Activated naive CD8-positive, alpha-beta T cell treated with anti-CD3 and anti-CD28 coated beads, Interleukin-2, amount 10 ng/mL, durations not matched to agents 7 days and 5 days (primary cell): ENCODE data around the gene C11orf97. TPM values are rescaled to one million over a fixed set of nuclear protein-coding genes. Genes with fewer than 3 reads are reported as not detected.
"Not testable (repeated sequence)": the region's sequence is repeated elsewhere in the genome, so short reads cannot be mapped to it uniquely, and the experiment has no call there.

Experiments
- ATAC-seq: fragments of 150-1000 bp; cut with Tn5 transposase; one replicate; pipeline ENCODE4 v1.10.0; 2021; ENCODE audit warnings: low read depth, moderate library complexity
- POLR2A ChIA-PET: fragments of 350-600 bp; sonication (Branson Sonifier 250); formaldehyde crosslinking; loops from one replicate; lab custom pipeline; 2021; ENCODE audit warnings: antibody characterized with exemption; lab: Charles Lee
- DNase-seq: peaks from one replicate; pipeline ENCODE4 v3.0.0; 2021
- H3K27ac Mint-ChIP-seq: one replicate; pipeline ENCODE4 v1.8.0; 2022; ENCODE audit warnings: mild to moderate bottlenecking, mixed read lengths
- H3K27me3 Mint-ChIP-seq: one replicate; pipeline ENCODE4 v1.8.0; 2022; ENCODE audit warnings: mild to moderate bottlenecking, moderate library complexity, mixed read lengths
- H3K36me3 Mint-ChIP-seq: one replicate; pipeline ENCODE4 v1.8.0; 2021; ENCODE audit warnings: mild to moderate bottlenecking, mixed read lengths
- H3K4me1 Mint-ChIP-seq: one replicate; pipeline ENCODE4 v1.8.0; 2021; ENCODE audit warnings: mixed read lengths
- H3K4me3 Mint-ChIP-seq: one replicate; pipeline ENCODE4 v1.8.0; 2022; ENCODE audit warnings: mild to moderate bottlenecking, moderate library complexity, mixed read lengths
- H3K9me3 Mint-ChIP-seq: one replicate; pipeline ENCODE4 v1.8.0; 2021; ENCODE audit warnings: mixed read lengths
- total RNA-seq, 2 experiments: library from RNA; stranded (reverse); gene quantifications; one replicate each; pipeline ENCODE4 v1.2.3, GENCODE V29; 2021

Gene C11orf97
- not detected for total RNA-seq

- Mint-ChIP-seq H3K27ac (no peak within 1 kb of the TSS), H3K9me3 (no peaks in the 10 kb centered on the region), H3K27me3 (peaks cover 39% of the 10 kb centered on the region), H3K4me1 (peaks cover 14% of the 10 kb centered on the region), H3K36me3 (no peaks in the 10 kb centered on the region), H3K4me3 (peak within 1 kb of the TSS; percentile 73)
- ATAC-seq (peak; percentile 87), DNase-seq (peak; percentile 67)
- POLR2A ChIA-PET, result interaction anchor here (0.9 to 1.2 kb wide), 2 partner anchors 15 to 32 kb away, joined by 3 to 4 read pairs; partner anchors contain the start of gene FUT4
Measured at GRCh38 chr11:94511932-94512781, at the start of gene C11orf97. Gene C11orf97 (plus strand): TSS chr11:94512461. CDS start chr11:94512529, 68 bp downstream.

GRCh38 chr11:94469416-94469815 lies 42.8 kb upstream of the C11orf97 start:
- Mint-ChIP-seq H3K4me3 (no peak overlapping the region), H3K27ac (no peak overlapping the region), H3K27me3 (no peaks in the 10 kb centered on the region), H3K4me1 (peaks cover 15% of the 10 kb centered on the region), H3K36me3 (peaks cover 36% of the 10 kb centered on the region), H3K9me3 (no peaks in the 10 kb centered on the region)
- POLR2A ChIA-PET, result no interaction called here
- DNase-seq (no peak), ATAC-seq (no peak)

- Mint-ChIP-seq H3K9me3 (no peaks in the 10 kb centered on the region), H3K4me1 (peaks cover 22% of the 10 kb centered on the region), H3K36me3 (peaks cover 38% of the 10 kb centered on the region), H3K27me3 (no peaks in the 10 kb centered on the region), H3K4me3 (peak overlapping the region; percentile 62), H3K27ac (peak overlapping the region; percentile 79)
- POLR2A ChIA-PET, result no interaction called here
- DNase-seq (no peak), ATAC-seq (peak; percentile 87)
Measured at GRCh38 chr11:94472916-94473799, 39.1 kb upstream of the C11orf97 start.

- POLR2A ChIA-PET, result no interaction called here
- H3K4me1 Mint-ChIP-seq, result peaks cover 22% of the 10 kb centered on the region
Measured at GRCh38 chr11:94477624-94478023, 34.6 kb upstream of the C11orf97 start.

GRCh38 chr11:94481342-94481741 lies 30.9 kb upstream of the C11orf97 start:
- DNase-seq (no peak), ATAC-seq (no peak)
- H3K4me1 Mint-ChIP-seq, result peaks cover 9% of the 10 kb centered on the region
- H3K4me3 Mint-ChIP-seq, result no peak overlapping the region
- POLR2A ChIA-PET, result no interaction called here
- H3K36me3 Mint-ChIP-seq, result peaks cover 33% of the 10 kb centered on the region
- H3K9me3 Mint-ChIP-seq, result no peaks in the 10 kb centered on the region
- no peak overlapping the region for H3K27ac Mint-ChIP-seq
- H3K27me3 Mint-ChIP-seq, result no peaks in the 10 kb centered on the region

More at GRCh38 chr11:94477624-94478023, 34.6 kb upstream of the C11orf97 start:
- no peaks in the 10 kb centered on the region for H3K9me3 Mint-ChIP-seq
- ATAC-seq (no peak), DNase-seq (no peak)
- H3K27ac Mint-ChIP-seq, result peak overlapping the region; percentile 23
- H3K27me3 Mint-ChIP-seq, result no peaks in the 10 kb centered on the region
- no peak overlapping the region for H3K4me3 Mint-ChIP-seq
- peaks cover 36% of the 10 kb centered on the region for H3K36me3 Mint-ChIP-seq

GRCh38 chr11:94486068-94486467 lies 26.2 kb upstream of the C11orf97 start:
- POLR2A ChIA-PET, result no interaction called here
- Mint-ChIP-seq H3K4me1 (peaks cover 8% of the 10 kb centered on the region), H3K36me3 (peaks cover 51% of the 10 kb centered on the region), H3K27ac (no peak overlapping the region), H3K27me3 (no peaks in the 10 kb centered on the region), H3K9me3 (no peaks in the 10 kb centered on the region), H3K4me3 (no peak overlapping the region)
- ATAC-seq, result no peak
- no peak for DNase-seq

- peak; percentile 99 for ATAC-seq
- H3K27me3 Mint-ChIP-seq, result no peaks in the 10 kb centered on the region
- no peaks in the 10 kb centered on the region for H3K9me3 Mint-ChIP-seq
- POLR2A ChIA-PET, result interaction anchor here (0.6 to 1.0 kb wide), 4 partner anchors 9 to 709 kb away, joined by 3 to 6 read pairs (median 4); partner anchors contain the start of genes MED17 and SRSF8
- peak within 1 kb of the TSS; percentile 92 for H3K4me3 Mint-ChIP-seq
- DNase-seq, result peak; percentile 96
- H3K4me1 Mint-ChIP-seq, result peaks cover 21% of the 10 kb centered on the region
- H3K27ac Mint-ChIP-seq, result peak within 1 kb of the TSS; percentile 85
- H3K36me3 Mint-ChIP-seq, result peaks cover 18% of the 10 kb centered on the region
Measured at GRCh38 chr11:94493281-94494125, 18.8 kb upstream of the C11orf97 start, which contains the start of the genes ANKRD49 and MRE11. Gene ANKRD49 (plus strand): TSS chr11:94493984. CDS start chr11:94496694, 2,710 bp downstream. Gene MRE11 (minus strand): TSS chr11:94493844. CDS start chr11:94492801, 1,043 bp downstream.

GRCh38 chr11:94494126-94494680 lies 18.1 kb upstream of the C11orf97 start:
- DNase-seq (no peak), ATAC-seq (peak; percentile 75)
- Mint-ChIP-seq H3K27me3 (no peaks in the 10 kb centered on the region), H3K36me3 (peaks cover 15% of the 10 kb centered on the region), H3K9me3 (no peaks in the 10 kb centered on the region), H3K27ac (peak overlapping the region; percentile 85), H3K4me1 (peaks cover 24% of the 10 kb centered on the region), H3K4me3 (peak overlapping the region; percentile 92)
- POLR2A ChIA-PET, result interaction anchor here (0.6 to 1.0 kb wide), 4 partner anchors 50 to 710 kb away, joined by 3 to 6 read pairs (median 4); partner anchors contain the start of genes MED17, PANX1 and SRSF8

GRCh38 chr11:94500181-94500580 lies 12.1 kb upstream of the C11orf97 start:
- Mint-ChIP-seq H3K27ac (no peak overlapping the region), H3K36me3 (peaks cover 6% of the 10 kb centered on the region), H3K4me1 (peaks cover 6% of the 10 kb centered on the region), H3K9me3 (no peaks in the 10 kb centered on the region), H3K4me3 (no peak overlapping the region), H3K27me3 (no peaks in the 10 kb centered on the region)
- ATAC-seq, result no peak
- POLR2A ChIA-PET, result no interaction called here
- no peak for DNase-seq

GRCh38 chr11:94501522-94501921 lies 10.7 kb upstream of the C11orf97 start:
- POLR2A ChIA-PET, result interaction anchor here (0.8 kb wide), 1 partner anchor 9 kb away, joined by 3 read pairs; no protein-coding TSS in a partner anchor
- no peak for ATAC-seq
- Mint-ChIP-seq H3K4me3 (no peak overlapping the region), H3K9me3 (no peaks in the 10 kb centered on the region), H3K27me3 (no peaks in the 10 kb centered on the region), H3K36me3 (peaks cover 6% of the 10 kb centered on the region), H3K27ac (no peak overlapping the region), H3K4me1 (peaks cover 3% of the 10 kb centered on the region)
- no peak for DNase-seq

- DNase-seq, result no peak
- H3K36me3 Mint-ChIP-seq, result no peaks in the 10 kb centered on the region
- H3K4me3 Mint-ChIP-seq, result no peak overlapping the region
- no peaks in the 10 kb centered on the region for H3K4me1 Mint-ChIP-seq
- no peak overlapping the region for H3K27ac Mint-ChIP-seq
- H3K9me3 Mint-ChIP-seq, result no peaks in the 10 kb centered on the region
- peaks cover 4% of the 10 kb centered on the region for H3K27me3 Mint-ChIP-seq
- POLR2A ChIA-PET, result no interaction called here
- peak; percentile 33 for ATAC-seq
Measured at GRCh38 chr11:94504689-94505293, 7.5 kb upstream of the C11orf97 start.

GRCh38 chr11:94506513-94506912 lies 5.7 kb upstream of the C11orf97 start:
- ATAC-seq, H3K4me3 Mint-ChIP-seq: not testable (repeated sequence)
- peaks cover 13% of the 10 kb centered on the region for H3K27me3 Mint-ChIP-seq

More at GRCh38 chr11:94506513-94506912, 5.7 kb upstream of the C11orf97 start:
- H3K36me3 Mint-ChIP-seq, H3K9me3 Mint-ChIP-seq, DNase-seq, POLR2A ChIA-PET, H3K4me1 Mint-ChIP-seq, H3K27ac Mint-ChIP-seq: not testable (repeated sequence)
